Chondrocyte (in vitro differentiated cells): ENCODE results near the gene PAFAH2. TPM values are rescaled to one million over a fixed set of nuclear protein-coding genes. Genes with fewer than 3 reads are reported as not detected.
"Not testable (repeated sequence)": the region's sequence is repeated elsewhere in the genome, so short reads cannot be mapped to it uniquely, and the experiment has no call there.

Experiments used
- DNase-seq: peaks from one replicate; pipeline ENCODE4 v3.0.0; 2021; ENCODE audit warnings: mixed read lengths, low spot score
- H3K27ac Mint-ChIP-seq: one replicate; pipeline ENCODE4 v1.8.0; 2021; ENCODE audit warnings: mild to moderate bottlenecking, moderate library complexity, mixed read lengths; ENCODE audit not compliant: unreplicated experiment
- H3K27me3 Mint-ChIP-seq: 2 replicates; pipeline ENCODE4 v1.8.0; 2021; ENCODE audit warnings: low read depth, mixed read lengths
- H3K36me3 Mint-ChIP-seq: 2 replicates; pipeline ENCODE4 v1.8.0; 2021; ENCODE audit warnings: low read depth, mixed read lengths
- H3K4me1 Mint-ChIP-seq: 2 replicates; pipeline ENCODE4 v1.8.0; 2021; ENCODE audit warnings: low read depth, mild to moderate bottlenecking, mixed read lengths
- H3K4me3 Mint-ChIP-seq: one replicate; pipeline ENCODE4 v1.8.0; 2021; ENCODE audit warnings: mild to moderate bottlenecking, moderate library complexity, mixed read lengths; ENCODE audit not compliant: unreplicated experiment
- H3K9me3 Mint-ChIP-seq: 2 replicates; pipeline ENCODE4 v1.8.0; 2021; ENCODE audit warnings: low read depth, mixed read lengths
- total RNA-seq: library from RNA; stranded (reverse); gene quantifications from 3 replicates; pipeline ENCODE4 v1.2.1, GENCODE V29; 2021
- TF ChIP-seq, protein P1 (sequence below): fragments of 200-600 bp; sonication (generic); IDR thresholded peaks from 2 replicates; pipeline ENCODE4 v1.5.0; 2021; ENCODE audit warnings: antibody characterized with exemption, mild to moderate bottlenecking, moderate library complexity

The PAFAH2 gene
- total RNA-seq, 1 donor from 2014 or later: 10.7 TPM

DNA sequence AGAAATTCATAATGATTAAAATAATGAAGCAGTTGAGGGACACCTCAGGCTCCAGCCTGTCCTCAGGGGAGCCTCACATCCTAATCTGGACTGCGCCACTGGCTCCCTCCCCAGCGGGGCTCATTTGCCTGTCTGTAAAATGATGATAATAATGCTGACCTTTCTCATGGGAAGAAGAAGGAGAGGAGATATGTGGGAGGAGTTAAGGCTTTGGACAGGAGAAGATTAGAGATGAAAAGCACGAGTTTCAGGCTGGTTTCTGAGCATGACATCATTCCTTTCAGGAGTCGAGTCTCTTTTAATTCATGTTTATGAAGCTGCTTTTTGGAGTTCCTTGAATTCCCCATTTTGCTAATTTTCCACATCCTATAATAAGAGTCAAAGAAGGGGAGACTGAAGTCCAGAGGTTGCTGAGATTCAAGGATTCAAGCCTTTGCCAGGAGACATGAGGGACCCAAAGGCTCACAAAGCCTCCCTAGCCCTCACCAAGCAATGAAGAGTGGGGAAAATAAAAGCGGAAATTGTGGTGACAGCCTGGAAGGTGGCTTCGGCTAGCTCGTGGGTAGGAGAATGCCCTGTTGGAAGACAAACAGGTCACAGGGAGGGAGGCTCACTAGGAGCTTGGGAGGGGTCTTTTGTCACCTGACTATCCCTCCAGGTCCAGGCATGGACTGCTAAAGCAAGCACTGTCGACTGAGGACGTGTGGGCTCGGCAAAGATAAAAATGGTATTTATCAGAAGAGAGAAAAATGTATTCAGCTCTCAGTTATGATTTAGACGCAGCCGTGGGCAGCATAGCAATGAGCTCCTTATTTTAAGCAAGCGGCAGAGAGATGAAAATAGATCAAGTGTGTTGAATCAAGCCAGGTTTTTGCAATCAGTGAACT lies 64.1 kb downstream of the PAFAH2 start:
- Mint-ChIP-seq H3K27ac (no peak overlapping the region), H3K36me3 (no peaks in the 10 kb centered on the region), H3K27me3 (peaks cover 4% of the 10 kb centered on the region), H3K4me1 (peaks cover 4% of the 10 kb centered on the region), H3K4me3 (no peak overlapping the region), H3K9me3 (no peaks in the 10 kb centered on the region)
- TF ChIP-seq, protein P1, sequence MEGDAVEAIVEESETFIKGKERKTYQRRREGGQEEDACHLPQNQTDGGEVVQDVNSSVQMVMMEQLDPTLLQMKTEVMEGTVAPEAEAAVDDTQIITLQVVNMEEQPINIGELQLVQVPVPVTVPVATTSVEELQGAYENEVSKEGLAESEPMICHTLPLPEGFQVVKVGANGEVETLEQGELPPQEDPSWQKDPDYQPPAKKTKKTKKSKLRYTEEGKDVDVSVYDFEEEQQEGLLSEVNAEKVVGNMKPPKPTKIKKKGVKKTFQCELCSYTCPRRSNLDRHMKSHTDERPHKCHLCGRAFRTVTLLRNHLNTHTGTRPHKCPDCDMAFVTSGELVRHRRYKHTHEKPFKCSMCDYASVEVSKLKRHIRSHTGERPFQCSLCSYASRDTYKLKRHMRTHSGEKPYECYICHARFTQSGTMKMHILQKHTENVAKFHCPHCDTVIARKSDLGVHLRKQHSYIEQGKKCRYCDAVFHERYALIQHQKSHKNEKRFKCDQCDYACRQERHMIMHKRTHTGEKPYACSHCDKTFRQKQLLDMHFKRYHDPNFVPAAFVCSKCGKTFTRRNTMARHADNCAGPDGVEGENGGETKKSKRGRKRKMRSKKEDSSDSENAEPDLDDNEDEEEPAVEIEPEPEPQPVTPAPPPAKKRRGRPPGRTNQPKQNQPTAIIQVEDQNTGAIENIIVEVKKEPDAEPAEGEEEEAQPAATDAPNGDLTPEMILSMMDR: no peak
- no peak for DNase-seq

DNA sequence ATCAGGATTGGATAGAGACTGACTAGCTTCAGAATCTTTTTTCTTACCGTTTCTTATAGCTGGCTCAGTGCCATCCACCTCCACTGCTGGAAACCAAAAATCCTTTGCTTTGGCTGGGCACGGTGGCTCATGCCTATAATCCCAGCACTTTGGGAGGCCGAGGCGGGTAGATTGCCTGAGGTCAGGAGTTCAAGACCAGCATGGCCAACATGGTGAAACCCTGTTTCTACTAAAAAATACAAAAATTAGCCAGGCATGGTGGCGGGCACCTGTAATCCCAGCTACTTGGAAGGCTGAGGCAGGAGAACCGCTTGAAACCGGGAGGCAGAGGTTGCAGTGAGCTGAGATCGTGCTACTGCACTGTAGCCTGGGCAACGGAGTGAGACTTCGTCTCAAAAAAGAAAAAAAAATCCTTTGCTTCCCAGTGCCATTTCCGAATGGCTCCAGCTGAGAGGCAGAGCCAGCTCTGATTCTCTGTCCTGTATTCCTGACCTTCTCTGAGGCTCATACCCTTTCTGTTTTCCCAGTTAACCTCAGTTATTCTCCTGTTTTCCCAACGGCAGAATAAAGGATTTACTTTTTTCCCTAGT lies 65.0 kb downstream of the PAFAH2 start:
- not testable (repeated sequence) for H3K27ac Mint-ChIP-seq, DNase-seq, H3K27me3 Mint-ChIP-seq, H3K9me3 Mint-ChIP-seq, H3K4me1 Mint-ChIP-seq, H3K4me3 Mint-ChIP-seq, H3K36me3 Mint-ChIP-seq

DNA sequence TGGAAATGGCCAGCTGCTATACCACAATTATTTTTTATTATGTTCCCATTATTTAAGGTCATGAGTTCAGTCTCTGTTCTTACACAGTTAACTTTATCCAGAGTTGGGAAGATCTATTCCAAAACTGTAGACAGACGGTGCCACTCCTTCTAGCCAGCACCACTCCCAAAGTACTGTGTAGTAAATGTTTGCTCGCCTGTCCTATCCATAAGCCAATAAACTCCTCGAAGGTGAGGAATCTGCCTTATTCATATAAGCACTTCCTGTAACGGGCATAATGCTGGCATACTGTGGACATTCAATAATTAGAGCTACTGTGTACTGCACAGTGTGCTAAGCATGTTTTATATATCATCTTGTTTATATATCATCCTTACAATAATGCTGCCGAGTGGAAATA lies 65.5 kb downstream of the PAFAH2 start:
- H3K4me1 Mint-ChIP-seq: peaks cover 4% of the 10 kb centered on the region
- no peak for DNase-seq
- no peaks in the 10 kb centered on the region for H3K36me3 Mint-ChIP-seq
- no peak overlapping the region for H3K4me3 Mint-ChIP-seq
- no peak overlapping the region for H3K27ac Mint-ChIP-seq
- H3K27me3 Mint-ChIP-seq: peaks cover 4% of the 10 kb centered on the region
- no peaks in the 10 kb centered on the region for H3K9me3 Mint-ChIP-seq
- TF ChIP-seq, protein P1: no peak

DNA sequence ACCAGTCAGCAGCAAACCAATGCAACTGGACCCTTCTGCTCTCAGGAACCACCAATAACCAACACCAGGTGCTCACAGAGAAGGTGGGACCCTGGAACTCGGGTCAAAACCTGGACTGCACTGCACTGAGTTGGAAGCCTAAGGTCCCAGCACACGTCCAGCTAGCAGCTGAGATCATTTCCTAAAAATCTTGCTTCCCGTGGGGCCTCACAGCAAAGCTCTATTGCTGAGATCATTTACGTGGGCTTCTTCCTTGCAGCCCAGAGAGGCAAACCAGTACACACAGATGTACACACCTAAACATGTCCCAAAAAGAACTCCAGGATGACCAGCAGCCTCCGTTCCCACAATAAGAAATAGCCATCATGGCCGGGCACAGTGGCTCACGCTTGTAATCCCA lies 68.8 kb downstream of the PAFAH2 start:
- Mint-ChIP-seq H3K9me3 (no peaks in the 10 kb centered on the region), H3K4me3 (no peak overlapping the region), H3K27me3 (peaks cover 4% of the 10 kb centered on the region), H3K4me1 (peaks cover 9% of the 10 kb centered on the region), H3K27ac (no peak overlapping the region), H3K36me3 (no peaks in the 10 kb centered on the region)
- no peak for DNase-seq
- TF ChIP-seq, protein P1: no peak

DNA sequence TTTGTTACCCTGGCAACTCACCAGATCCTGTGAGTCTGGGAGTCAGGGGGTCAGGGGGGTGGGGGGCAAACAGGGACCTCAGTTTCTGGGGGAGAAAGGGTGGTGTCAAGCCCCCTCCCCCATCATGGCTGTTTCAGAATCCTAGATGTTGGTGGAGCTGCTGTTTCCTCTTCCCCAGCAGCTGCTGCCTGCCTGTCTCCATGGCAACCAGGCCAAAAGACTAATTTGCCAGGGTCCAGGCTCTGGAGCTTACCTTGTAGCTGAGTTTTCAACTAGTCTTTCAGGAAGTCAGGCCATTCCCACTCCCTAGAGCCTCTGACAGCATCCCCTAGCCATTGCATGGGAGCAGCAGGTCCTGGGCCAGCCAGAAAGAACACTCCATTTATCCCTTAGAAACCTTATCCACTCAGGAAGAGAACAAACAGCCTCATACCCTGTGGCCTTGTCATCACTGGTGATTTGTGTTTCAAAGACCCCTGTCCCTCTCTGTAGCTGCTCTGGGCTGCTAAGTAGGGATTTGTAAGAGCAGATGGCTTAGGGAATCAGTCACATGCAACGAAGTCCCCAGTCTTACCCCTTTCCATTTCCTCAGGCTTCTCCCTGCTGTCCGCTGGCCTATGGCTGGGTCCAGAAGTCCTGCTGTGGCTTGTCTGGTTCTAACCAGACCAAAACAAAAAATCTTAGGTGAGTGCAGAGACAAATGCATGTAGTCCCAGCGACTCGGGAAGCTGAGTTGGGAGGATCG lies 70.2 kb downstream of the PAFAH2 start:
- H3K4me3 Mint-ChIP-seq: no peak overlapping the region
- TF ChIP-seq, protein P1: no peak
- H3K9me3 Mint-ChIP-seq: no peaks in the 10 kb centered on the region
- no peak overlapping the region for H3K27ac Mint-ChIP-seq
- DNase-seq: no peak
- H3K36me3 Mint-ChIP-seq: no peaks in the 10 kb centered on the region
- H3K4me1 Mint-ChIP-seq: peaks cover 14% of the 10 kb centered on the region
- H3K27me3 Mint-ChIP-seq: no peaks in the 10 kb centered on the region
